HG02610 (cell line): ENCODE measurements around the gene GCH1.
A peak's percentile ranks its signal among the peaks of the same experiment; 100 is the strongest.
"Not testable (repeated sequence)": the region's sequence is repeated elsewhere in the genome, so short reads cannot be mapped to it uniquely, and the experiment has no call there.

Source experiments
- ATAC-seq: cut with Tn5 transposase; IDR thresholded peaks from one replicate; pipeline ENCODE4 v1.9.1; 2021; ENCODE audit warnings: mild to moderate bottlenecking, moderate library complexity; ENCODE audit not compliant: unreplicated experiment

Gene GCH1

GRCh38 chr14:54902521-54903420 lies at the start of gene GCH1:
TSS of gene GCH1 (minus strand) at chr14:54902826. CDS start at chr14:54902663, 163 bp downstream.
- ATAC-seq, result peak; percentile 87

- no peak for ATAC-seq
Observed at GRCh38 chr14:54947230-54947629, 44.6 kb upstream of the GCH1 start.

- ATAC-seq, result no peak
Observed at GRCh38 chr14:54946500-54946899, 43.9 kb upstream of the GCH1 start.

GRCh38 chr14:54944737-54945391 lies 42.2 kb upstream of the GCH1 start:
- no peak for ATAC-seq

- no peak for ATAC-seq
Observed at GRCh38 chr14:54942913-54943312, 40.3 kb upstream of the GCH1 start.

- ATAC-seq, result no peak
Observed at GRCh38 chr14:54936816-54937215, 34.2 kb upstream of the GCH1 start.

- no peak for ATAC-seq
Observed at GRCh38 chr14:54935958-54936357, 33.3 kb upstream of the GCH1 start.

- ATAC-seq, result no peak
Observed at GRCh38 chr14:54935100-54935499, 32.5 kb upstream of the GCH1 start.

GRCh38 chr14:54933006-54933405 lies 30.4 kb upstream of the GCH1 start:
- no peak for ATAC-seq

- ATAC-seq, result no peak
Observed at GRCh38 chr14:54931598-54932340, 29.1 kb upstream of the GCH1 start.

GRCh38 chr14:54931101-54931500 lies 28.5 kb upstream of the GCH1 start:
- no peak for ATAC-seq

GRCh38 chr14:54929556-54929955 lies 26.9 kb upstream of the GCH1 start:
- ATAC-seq, result no peak

- ATAC-seq, result no peak
Observed at GRCh38 chr14:54928216-54928615, 25.6 kb upstream of the GCH1 start.

- ATAC-seq, result no peak
Observed at GRCh38 chr14:54927551-54927950, 24.9 kb upstream of the GCH1 start.

GRCh38 chr14:54926570-54926969 lies 23.9 kb upstream of the GCH1 start:
- ATAC-seq, result not testable (repeated sequence)

GRCh38 chr14:54922598-54922997 lies 20.0 kb upstream of the GCH1 start:
- ATAC-seq, result no peak

GRCh38 chr14:54920052-54920451 lies 17.4 kb upstream of the GCH1 start:
- ATAC-seq, result no peak

GRCh38 chr14:54919330-54919729 lies 16.7 kb upstream of the GCH1 start:
- ATAC-seq, result no peak

- ATAC-seq, result no peak
Observed at GRCh38 chr14:54918427-54918826, 15.8 kb upstream of the GCH1 start.

- no peak for ATAC-seq
Observed at GRCh38 chr14:54916101-54916500, 13.5 kb upstream of the GCH1 start.

GRCh38 chr14:54909817-54910558 lies 7.4 kb upstream of the GCH1 start:
- no peak for ATAC-seq
